Astrocyte of the hippocampus (primary cell): ENCODE measurements around the gene S100A2.
A peak's percentile ranks its signal among the peaks of the same experiment; 100 is the strongest.
"Not testable (repeated sequence)": the region's sequence is repeated elsewhere in the genome, so short reads cannot be mapped to it uniquely, and the experiment has no call there.

Experiments
- DNase-seq: peaks from one replicate; pipeline ENCODE4 v3.0.0; 2011; ENCODE audit warnings: low read depth, low spot score

The S100A2 gene

DNA sequence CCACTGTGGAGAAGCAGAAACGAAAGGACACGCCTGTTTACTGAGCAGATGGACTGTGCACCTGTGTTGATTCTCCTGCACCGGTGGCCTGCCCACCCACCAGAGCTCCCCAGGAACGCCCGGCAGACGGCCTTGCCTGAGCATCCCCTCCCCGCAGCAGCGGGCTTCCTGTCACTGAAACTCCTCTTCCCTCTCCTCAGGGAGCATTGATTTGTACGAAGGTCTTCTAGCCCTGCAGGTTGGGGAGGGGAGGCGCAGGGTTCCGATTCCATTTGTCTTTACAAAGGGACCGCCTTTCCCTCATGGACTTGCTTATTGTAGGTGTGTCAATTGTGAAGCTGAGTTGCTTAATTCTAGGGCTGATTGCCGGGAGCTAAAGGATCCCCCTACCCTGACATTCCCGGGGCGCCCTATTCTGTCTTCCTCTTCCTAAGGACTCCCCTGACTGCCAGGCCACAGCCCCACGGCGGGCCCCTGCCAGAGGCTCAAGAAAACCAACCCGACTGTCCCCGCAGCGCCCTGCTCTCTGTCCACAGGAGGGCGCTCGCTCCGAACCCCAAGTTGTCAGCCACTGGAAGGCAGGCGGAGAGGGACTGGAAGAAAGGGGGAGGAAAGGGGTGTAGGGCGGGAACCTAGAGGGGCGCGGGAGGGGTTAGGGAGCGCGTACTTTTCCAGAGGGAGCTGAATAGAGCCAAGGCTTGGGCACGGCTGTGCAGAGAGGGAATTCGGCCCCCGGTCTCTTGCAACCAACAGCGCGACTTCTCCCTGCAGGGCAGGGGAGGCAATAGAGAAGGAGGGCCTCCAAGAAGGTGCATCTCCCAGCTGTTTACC lies 32.7 kb downstream of the S100A2 start:
- DNase-seq = peak; percentile 92

GRCh38 chr1:153532181-153532580 lies 33.5 kb downstream of the S100A2 start:
- DNase-seq = no peak

DNA sequence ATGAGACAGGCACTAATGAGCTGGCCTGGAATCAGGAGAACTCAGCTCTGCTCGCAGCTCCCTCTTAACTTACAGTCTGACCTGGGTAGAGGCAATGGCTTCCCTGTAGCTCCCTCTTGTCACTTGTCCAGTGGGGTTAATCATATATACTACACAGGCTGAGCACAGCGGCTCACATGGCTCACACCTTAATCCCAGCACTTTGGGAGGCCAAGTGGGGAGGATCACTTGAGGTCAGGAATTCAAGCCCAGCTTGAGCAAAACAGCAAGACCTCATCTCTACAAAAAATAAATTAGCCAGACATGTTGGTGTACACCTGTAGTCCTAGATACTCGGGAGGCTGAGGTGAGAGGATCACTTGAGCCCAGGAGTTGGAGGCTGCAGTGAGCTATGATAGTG lies 34.0 kb downstream of the S100A2 start:
- DNase-seq = no peak

- no peak for DNase-seq
These were observed 38.0 kb downstream of the S100A2 start for GRCh38 chr1:153527683-153528040.

DNA sequence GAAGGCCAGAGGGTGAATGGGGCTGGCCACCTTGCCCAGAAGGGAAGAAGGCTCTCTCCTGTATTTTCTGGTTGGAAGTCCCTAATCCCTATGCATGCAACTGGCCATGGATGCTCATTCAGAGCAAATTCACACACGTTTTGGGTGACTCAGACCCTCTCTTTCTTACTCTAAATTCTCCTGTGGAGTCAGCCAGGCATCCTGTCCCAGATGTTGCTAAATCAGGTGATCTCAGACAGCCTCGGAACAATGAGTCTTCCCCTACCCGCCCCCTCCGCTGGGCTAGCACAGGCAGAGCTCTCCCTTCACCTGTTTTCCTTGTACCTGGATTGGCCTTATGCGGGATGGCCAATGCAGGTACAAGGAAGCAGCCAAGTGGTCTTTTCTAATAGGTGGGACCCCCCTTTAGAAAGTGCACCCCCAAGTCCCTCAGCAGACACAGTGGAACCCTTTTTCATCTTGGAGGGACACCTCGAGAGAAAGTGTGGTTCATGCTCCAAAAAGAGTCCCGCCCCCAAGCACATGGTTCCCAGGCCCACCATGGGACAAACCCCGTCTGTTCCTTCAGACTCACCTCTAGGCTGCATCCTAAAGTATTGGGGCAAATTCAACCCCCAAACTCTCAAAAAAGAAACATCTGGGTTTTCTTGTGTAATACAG lies 38.5 kb downstream of the S100A2 start:
- DNase-seq = no peak

GRCh38 chr1:153526132-153526543 lies 39.5 kb downstream of the S100A2 start:
- DNase-seq = no peak

- no peak for DNase-seq
These were observed 40.4 kb downstream of the S100A2 start for GRCh38 chr1:153525088-153525728.

- not testable (repeated sequence) for DNase-seq
These were observed 43.1 kb downstream of the S100A2 start for GRCh38 chr1:153522353-153523048.

- not testable (repeated sequence) for DNase-seq
These were observed 43.8 kb downstream of the S100A2 start for GRCh38 chr1:153521808-153522207.

GRCh38 chr1:153520818-153521476 lies 44.7 kb downstream of the S100A2 start:
- no peak for DNase-seq

- not testable (repeated sequence) for DNase-seq
These were observed 45.4 kb downstream of the S100A2 start for GRCh38 chr1:153520137-153520691.

DNA sequence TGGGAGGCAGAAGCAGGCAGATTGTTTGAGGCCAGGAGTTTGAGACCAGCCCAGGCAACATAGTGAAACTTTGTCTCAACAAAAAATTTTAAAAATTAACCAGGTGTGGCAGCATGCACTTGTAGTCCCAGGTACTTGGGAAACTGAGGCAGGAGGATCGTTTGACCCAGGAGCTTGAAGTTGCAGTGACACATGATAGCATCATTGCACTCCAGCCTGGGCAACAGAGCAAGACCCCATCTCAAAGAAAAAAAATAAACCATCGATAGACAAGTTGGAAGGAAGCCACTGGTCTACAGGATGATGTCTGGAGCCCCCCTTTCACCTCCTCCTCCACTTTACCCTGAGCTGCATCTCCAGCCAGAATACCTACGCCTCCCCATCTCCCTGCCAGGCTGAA lies 46.4 kb downstream of the S100A2 start:
- DNase-seq = no peak

- DNase-seq = no peak
These were observed 49.9 kb downstream of the S100A2 start for GRCh38 chr1:153515504-153516394.

GRCh38 chr1:153513666-153514065 lies 52.0 kb downstream of the S100A2 start:
- no peak for DNase-seq

DNA sequence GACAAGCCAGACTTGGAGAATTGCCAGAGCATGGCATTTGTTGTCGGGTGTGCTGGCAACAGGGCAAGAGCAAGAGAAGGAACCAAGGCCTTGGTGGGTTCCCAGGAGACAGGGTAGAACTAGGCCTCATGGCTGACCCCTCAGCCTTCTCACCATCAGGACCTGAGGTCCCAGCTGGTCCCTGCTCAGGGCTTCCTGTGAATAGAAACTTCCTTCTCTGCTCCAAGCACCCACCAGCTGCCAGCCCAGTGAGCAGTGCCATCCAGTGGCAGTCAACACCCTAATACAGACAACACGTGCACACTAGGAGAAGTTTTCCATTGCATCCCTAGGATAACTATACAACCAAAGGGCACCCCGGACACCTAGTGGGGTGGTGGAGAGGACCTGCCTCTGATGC lies 52.6 kb downstream of the S100A2 start:
- DNase-seq = no peak
